Hematopoietic multipotent progenitor cell treated with erythropoietin and hydrocortisone succinate and interleukin-3 and kit ligand, for 17 days (in vitro differentiated cells): ENCODE results near the gene PLCL2.
"Not testable (repeated sequence)": the region's sequence is repeated elsewhere in the genome, so short reads cannot be mapped to it uniquely, and the experiment has no call there.

ENCODE experiments used
- DNase-seq: peaks from one replicate; pipeline ENCODE4 v3.0.0-alpha.2; 2015; ENCODE audit warnings: low spot score

The PLCL2 gene

DNA sequence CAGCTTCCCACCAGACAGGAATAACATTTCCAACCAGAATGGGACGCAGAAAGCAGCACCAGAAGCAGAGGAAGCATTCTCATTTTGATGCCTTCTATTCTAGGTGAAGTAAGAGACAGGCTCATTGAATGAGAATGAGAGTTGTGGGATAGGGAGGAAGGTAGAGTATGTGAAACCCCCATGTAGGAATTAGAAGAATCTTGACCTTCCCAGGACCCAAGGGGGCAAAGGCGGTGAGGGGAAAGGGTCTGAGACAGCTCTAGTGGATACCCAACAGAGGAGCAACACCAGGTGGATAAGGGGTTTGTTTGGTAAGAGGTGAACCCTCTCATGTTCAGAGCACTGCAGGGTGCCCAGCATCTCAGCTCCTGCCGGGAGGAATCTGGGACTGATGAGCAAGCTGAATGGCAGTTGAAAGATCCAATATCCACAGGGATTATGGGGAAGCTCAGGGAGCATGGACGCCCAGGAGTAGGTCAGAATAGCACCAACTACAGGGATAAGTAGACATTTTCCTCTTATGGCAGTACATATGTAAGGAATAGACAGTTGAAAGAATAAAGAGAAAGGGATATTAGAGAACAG lies 77.0 kb downstream of the PLCL2 start:
- no peak for DNase-seq

DNA sequence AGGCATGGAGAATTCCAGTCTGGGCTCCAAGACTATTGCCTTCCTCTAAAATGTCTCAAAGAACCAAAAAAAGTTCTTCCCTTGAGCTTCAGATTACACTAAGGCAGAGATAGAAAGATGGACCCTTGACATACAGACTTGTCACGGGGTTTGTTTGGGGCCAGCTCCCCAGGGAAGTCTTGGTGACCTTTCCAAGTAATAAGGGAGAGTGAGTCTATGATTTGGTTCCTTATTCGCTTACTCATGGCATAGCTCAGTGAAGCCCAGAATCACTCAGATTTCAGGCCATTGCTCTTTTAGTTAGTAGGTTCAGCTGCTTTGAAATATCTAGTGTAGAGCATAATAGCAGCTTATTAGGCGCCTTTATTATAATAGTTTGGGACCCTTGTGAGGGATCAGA lies 90.3 kb downstream of the PLCL2 start:
- no peak for DNase-seq

DNA sequence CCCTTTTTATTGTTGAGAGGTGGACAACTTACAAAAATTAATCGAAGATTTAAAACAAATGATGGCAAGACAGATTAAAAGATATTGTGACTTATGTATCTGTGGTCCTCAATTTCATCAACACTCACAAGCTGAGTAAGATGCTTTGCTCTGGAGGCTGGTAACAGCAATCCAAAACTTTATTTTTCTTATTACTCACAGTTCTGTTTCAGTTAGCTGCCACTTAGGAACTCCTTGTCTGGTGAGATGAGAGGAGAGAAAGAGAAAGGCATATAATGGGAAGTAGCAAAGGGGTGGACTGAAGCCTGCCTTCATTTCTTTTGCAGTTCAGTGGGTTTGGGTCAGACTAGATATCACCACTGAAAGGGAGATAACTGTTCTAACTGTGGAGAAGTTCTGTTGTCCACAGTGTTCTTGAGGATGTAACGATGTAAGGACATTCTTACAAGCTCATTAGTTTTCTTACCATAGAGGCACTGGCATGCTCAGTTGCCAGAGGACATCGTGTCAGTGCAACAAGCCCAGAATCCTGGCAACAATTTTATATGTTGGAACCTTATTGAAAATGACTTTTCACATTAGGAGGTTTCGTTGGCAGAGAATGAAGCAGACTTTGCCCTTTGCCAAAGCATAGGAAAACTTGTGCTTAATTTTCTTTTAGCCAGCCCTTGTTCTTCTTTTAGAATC lies 93.6 kb downstream of the PLCL2 start:
- no peak for DNase-seq

DNA sequence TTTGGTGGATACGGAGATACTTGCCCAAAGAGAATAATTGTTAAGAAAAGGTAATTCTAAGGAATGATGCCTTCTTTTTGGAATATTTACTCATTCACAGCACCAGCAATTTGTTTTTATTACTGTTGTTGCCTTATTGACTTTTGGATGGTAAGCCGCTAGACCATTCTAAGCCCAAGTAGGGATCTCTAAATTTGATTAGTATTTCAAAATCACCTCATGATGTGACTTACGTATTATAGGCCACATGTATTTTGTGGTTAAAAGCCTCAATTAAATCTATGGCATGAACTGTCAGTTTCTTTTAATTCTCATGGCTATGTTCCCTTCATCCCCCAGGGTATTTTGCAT lies 94.1 kb downstream of the PLCL2 start:
- DNase-seq = no peak

DNA sequence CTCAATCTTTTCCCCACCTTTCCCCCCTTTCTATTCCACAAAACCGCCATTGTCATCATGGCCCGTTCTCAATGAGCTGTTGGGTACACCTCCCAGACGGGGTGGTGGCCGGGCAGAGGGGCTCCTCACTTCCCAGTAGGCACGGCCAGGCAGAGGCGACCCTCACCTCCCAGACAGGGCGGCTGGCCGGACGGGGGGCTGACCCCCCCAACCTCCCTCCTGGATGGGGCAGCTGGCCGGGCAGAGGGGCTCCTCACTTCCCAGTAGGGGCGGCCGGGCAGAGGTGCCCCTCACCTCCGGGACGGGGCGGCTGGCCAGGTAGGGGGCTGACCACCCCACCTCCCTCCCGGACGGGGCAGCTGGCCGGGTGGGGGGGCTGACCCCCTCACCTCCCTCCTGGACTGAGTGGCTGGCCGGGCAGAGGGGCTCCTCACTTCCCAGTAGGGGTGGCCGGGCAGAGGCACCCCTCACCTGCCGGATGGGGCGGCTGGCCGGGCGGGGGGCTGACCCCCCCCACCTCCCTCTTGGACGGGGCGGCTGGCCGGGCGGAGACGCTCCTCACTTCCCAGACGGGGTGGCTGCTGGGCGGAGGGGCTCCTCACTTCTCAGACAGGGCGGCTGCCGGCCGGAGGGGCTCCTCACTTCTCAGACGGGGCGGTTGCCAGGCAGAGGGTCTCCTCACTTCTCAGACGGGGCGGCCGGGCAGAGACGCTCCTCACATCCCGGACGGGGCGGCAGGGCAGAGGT lies 95.2 kb downstream of the PLCL2 start:
- not testable (repeated sequence) for DNase-seq

DNA sequence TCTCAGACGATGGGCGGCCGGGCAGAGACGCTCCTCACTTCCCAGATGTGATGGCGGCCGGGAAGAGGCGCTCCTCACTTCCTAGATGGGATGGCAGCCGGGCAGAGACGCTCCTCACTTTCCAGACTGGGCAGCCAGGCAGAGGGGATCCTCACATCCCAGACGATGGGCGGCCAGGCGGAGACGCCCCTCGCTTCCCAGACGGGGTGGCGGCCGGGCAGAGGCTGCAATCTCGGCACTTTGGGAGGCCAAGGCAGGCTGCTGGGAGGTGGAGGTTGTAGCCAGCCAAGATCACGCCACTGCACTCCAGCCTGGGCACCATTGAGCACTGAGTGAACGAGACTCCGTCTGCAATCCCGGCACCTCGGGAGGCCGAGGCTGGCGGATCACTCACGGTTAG lies 95.8 kb downstream of the PLCL2 start:
- not testable (repeated sequence) for DNase-seq

DNA sequence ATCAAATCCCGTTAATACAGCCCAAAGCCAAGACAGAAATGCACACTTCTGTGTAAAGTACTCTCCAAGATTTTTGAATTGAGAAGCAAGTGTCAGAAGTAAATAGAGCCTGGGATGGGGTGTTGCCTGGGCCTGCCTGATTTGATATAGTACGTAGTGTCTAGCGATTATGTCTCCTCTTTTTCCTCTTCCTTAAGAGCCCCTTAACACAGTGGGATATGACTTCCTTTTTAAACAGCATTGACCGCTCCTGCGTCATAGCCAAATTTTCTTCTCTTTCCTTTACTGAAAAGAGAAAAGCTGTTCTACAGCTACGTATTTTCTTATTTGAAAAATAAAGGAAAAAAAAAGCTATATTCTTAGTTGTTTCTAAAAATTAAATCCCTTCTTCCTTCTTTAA lies 97.7 kb downstream of the PLCL2 start:
- DNase-seq = no peak

DNA sequence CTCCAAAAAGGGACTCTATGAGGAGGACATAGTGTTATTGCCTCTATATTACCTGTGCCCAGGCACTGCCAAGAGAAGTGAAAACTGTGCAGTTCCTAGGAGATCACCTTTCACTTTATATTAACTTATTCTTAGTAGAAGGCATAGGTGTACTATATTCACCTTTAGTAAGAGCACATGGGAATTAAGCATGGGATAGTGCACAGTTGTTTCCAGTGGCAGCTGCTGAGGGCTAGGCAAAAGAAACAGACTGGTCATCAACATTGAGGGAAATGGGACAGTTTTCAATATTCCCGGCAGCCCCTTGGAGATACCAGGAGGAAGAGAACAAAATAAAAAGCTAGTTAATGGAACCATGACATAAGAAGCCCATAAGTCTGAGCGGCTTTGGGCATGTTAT lies 100.9 kb downstream of the PLCL2 start:
- DNase-seq = no peak

DNA sequence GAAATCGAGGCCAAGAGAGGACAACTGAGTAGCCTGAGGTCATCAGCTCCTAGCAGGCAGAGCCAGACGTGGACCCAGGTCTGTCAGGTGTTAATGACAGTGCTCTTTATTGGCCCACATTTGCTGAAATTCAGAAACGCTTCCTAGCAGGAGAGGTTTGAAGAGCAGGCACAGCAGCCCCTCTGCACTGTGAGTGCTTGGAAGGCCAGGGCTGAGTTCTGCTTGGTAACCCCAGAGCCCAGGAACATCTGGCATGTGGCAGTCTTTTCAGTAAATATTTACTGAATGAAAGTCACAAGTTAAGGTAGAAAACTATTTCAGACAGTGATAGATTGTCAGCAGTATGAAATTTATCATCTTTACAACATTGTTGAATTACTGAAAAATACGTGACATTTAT lies 102.4 kb downstream of the PLCL2 start:
- no peak for DNase-seq

DNA sequence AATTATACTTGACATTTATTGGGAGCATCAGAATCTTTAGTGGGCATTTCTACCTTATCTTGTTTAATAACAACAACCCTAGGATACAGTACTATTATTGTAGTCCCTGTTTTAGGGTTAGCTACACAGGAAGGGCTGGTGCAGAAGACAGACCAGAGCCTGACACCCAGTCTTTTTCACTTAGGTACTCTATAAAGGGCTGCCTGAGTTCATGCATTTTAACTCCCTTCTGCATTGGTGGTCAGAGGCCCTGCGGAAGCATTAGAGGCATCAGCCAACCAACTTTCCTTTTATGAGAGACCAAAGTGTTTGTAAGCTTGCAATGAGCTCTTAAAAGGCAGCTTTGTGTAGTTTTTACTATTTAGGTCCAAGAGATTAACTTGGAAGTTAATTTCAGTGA lies 105.4 kb downstream of the PLCL2 start:
- no peak for DNase-seq

DNA sequence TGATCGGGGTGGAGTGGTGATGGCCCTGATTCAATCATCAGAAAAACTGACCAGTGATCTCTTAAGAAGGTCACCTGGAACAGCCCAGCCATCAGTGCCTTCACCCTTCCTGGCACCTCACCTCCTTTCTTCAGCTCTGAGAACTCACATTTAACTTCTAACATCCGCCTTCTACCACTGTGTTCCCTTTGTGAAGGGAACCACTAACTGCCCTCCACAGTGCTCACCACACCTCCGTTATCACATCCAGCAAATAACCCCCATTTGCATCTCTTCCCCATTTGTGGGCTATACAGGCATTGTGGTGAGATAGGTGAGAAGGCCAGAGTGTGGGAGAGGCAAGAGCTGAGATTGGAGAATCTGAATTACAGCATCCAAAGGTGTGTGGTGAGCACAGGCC lies 107.4 kb downstream of the PLCL2 start:
- no peak for DNase-seq

DNA sequence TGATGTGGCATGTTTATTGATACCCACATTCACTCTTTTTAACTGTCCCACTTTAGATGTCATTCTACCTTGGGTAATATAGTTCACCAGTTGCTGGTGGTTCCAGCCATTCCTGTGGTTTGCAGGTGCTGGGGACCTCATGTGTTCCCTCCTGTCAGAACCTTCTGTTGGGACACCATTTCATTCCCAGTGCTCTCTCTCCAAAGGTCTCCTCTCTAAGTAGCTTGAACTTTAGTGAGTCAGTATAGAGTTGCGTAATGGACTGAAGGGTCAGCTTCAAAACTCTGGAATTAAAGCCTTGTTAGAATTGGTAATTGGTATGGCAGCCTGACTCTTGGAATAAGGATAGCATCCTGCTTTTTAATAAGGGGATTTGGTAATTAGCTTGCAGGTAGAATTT lies 108.5 kb downstream of the PLCL2 start:
- DNase-seq = no peak

DNA sequence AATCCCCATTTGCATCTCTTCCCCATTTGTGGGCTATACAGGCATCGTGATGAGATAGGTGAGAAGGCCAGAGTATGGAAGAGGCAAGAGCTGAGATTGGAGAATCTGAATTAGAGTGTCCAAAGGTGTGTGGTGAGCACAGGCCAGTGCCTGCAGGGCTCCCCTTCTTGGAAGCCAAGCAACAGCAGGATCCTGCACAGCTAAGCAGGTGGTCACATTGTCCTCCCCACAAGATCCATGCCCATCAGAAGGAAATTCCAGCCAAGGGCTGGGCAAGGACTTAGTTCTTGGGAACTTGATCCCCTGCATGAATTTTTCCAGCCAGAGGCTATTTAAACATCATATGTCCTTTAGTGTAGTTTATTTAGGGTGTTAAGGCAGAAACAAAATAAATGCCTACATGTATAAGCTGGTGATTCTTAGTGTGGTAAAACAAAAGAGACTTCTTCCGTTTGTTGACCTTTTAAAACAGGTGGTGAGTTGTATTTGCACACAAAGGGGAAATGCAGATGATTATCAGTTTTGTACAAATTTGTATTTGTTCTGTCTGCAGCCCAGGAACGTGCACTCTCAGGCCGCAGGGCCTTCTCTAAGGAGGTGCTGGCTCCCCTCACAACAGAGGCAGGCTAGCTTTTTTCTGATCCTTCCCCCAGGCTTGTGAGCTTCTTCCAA lies 110.2 kb downstream of the PLCL2 start:
- no peak for DNase-seq

DNA sequence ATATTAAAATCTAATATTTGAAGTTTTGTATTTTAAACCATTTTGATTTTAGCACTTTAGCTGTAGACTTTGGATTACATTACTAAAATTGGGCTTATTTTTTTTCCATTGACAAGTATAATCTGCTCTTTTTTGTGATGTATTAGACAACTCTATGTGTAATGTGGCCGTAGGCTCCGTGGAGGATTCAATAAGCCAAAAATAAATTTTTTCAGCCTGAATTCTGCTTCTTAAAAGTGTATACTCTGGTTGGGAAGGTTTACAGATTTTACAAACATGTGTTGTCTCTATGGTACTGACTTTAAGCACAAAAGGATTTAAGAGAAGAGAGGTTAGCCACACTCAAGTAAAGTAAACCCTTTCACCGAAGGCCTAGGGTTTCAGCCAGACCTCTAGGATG lies 110.8 kb downstream of the PLCL2 start:
- no peak for DNase-seq

DNA sequence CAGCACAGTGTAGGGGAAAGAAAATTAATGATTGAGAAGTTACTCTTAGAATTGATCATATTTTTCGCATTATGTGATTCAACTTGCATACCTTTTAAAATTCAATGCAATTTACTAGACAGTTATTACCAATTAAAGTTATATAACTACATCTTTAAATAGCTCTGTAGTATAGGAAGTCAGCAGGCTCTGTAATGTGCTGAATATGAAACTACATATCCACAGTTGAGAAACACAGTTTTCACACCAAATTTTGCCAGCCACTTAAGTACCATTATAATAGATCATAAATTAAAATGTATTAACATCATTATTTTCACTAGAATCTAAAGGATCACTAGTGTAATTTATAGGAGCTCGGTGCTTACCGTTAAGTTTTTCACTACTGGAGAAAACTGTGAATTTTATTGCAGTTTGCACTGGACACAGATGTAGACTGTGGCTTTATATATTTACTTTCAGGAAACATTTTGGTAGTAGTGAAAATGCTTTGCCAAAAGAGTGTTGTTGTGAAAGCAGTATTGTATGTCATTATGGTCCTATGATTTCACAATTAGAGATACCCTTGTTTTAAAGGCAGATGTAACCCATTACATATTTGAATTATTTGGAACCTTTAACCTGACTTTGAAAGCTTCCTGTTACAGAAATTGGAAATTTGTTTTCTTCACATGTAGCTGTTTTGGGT lies 113.6 kb downstream of the PLCL2 start:
- DNase-seq = no peak

DNA sequence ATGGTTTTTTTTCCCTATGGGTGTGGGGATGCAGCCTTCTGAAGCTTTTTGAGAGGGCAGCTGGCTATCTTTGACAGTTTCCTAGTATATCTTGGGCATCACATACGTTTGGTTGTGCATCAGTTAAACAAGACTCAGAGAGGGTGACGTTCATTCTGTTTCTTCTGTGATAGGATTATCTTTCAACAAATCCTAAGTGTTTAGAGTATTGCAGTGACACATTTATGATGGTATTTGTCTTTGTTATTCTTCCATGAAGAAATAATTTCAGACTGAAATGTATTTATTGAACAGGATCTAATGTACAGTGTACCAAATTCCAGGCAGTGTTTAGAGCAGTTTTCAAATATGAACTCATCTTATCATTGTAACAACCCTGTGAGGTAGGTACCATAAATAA lies 114.4 kb downstream of the PLCL2 start:
- no peak for DNase-seq

DNA sequence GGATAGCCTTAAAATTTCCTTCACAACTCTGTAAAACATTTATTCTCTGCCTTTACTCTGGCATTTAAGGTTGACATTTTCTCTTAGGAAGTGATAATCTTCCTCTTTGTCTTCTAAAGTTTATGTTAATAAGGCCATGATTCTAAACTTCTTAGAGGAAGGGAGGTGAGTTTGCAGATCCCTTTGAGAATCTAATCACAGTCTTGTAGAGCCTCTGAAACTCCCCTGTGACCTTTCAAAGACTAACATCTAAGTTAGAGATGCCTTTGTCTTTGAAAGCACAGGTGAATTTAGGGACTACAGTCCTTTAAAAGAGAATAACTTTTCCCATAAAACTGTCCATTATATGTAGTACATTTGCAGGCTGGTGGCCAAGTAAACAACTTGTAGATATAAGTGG lies 115.1 kb downstream of the PLCL2 start:
- no peak for DNase-seq

DNA sequence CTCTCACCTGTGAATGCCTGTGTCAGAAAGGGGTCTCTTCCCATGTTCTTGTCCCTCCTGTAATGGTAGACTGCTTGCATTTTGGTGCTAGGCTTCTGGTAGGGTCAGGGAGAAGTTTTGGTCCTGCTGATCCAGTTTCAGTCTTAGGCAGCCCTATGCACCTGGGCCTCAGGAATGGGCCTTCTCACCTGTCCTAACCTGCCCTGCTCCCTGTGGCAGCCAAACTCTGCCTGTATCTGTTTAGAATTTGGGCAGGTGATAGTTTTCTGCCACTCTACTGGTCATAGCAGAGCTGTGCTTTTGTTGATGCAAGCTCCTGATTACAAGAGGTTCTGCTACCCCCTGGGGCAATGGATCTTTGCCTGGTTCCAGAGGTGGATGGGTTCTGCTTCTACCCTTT lies 118.7 kb downstream of the PLCL2 start:
- no peak for DNase-seq

DNA sequence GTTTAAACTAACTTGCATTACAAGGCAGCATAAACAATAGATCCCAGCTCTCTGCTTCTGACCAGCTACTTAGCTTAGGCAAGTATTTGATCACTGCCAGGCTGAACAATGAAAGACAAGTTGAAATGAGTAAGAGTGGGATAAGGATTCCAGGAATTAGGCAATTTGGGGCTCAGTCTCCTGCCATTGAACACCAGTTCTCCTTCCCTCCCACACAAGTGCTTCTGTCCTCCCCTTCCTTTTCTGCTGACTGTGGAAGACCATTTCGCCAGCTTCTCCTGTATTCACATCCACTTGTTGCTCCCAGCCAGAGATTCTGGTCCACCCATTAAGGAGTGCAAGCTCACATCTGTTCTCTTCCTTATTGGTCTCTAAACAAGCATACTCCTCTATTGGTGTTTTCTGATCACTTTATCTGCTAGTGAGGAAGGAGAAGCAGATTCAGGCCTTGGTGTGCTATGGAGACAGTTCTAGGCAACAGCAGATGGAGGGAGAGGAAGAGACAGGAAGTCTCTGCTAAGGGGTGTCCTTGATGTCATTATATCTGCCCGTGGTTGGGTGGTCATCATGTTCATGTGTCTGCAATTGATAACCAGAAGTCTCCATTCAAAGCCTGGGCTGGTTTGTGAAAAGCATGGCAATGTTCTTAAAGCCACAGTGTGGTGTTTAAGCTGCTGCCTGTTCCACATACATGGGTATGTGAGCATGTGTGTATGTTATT lies 121.5 kb downstream of the PLCL2 start:
- DNase-seq = peak; percentile 16

DNA sequence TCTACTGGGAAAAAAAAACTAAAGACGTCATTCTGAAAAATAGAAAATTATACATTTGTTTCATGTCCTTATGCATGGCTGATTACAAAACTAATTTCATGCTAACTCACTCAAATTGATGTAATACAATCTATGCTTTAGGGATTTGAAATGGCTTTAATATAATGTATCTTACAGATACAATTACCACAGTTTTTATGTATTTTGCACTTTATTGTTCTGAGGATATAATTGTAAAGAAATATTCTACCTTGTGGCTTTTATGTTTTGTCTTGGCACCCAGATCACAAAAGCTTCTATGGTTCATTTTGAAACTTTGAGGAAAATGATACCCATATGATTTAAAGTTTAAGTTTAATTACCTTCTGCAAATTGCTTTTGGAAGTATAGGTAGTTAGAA lies 122.5 kb downstream of the PLCL2 start:
- no peak for DNase-seq

DNA sequence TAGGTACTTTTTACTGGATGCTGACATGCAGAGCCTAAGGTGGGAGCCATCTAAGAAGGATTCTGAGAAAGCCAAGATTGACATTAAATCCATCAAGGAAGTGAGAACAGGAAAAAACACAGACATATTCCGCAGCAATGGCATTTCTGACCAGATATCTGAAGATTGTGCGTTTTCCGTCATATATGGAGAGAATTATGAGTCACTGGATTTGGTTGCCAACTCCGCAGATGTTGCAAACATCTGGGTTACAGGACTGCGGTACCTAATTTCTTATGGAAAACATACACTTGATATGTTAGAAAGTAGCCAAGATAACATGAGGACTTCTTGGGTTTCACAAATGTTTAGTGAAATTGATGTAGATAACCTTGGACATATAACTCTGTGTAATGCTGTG lies 125.1 kb downstream of the PLCL2 start:
- no peak for DNase-seq
